HL-60/S4 treated with retinoic acid at 250 ng/mL for 4 days and 3 days (cell line): Measurements from ENCODE around the gene OPCML.

Experiments used
- in situ Hi-C: fragments of 300-500 bp; cut with MboI; formaldehyde crosslinking; loops from 2 replicates; pipeline ENCODE4 v1.7.0; 2022; ENCODE audit warnings: low sequenced_read_pairs

OPCML gene

GRCh38 chr11:132716037-132716436 is 816.3 kb downstream of the OPCML start:
- in situ Hi-C loops = no loop called here

- in situ Hi-C loops = no loop called here
Measured at GRCh38 chr11:132714859-132715440, 817.4 kb downstream of the OPCML start.

GRCh38 chr11:132712466-132712865 is 819.8 kb downstream of the OPCML start:
- in situ Hi-C loops = no loop called here

GRCh38 chr11:132704781-132705375 is 827.4 kb downstream of the OPCML start:
- in situ Hi-C loops = no loop called here

- in situ Hi-C loops = no loop called here
Measured at GRCh38 chr11:132692891-132693290, 839.4 kb downstream of the OPCML start.

- in situ Hi-C loops = no loop called here
Measured at GRCh38 chr11:132691848-132692550, 840.3 kb downstream of the OPCML start.

- in situ Hi-C loops = no loop called here
Measured at GRCh38 chr11:132686886-132687285, 845.4 kb downstream of the OPCML start.

GRCh38 chr11:132685174-132685611 is 847.1 kb downstream of the OPCML start:
- in situ Hi-C loops = no loop called here

GRCh38 chr11:132683602-132684001 is 848.7 kb downstream of the OPCML start:
- in situ Hi-C loops = no loop called here

GRCh38 chr11:132681971-132682370 is 850.3 kb downstream of the OPCML start:
- in situ Hi-C loops = no loop called here

- in situ Hi-C loops = no loop called here
Measured at GRCh38 chr11:132680584-132680983, 851.7 kb downstream of the OPCML start.

GRCh38 chr11:132674151-132674550 is 858.1 kb downstream of the OPCML start:
- in situ Hi-C loops = no loop called here

GRCh38 chr11:132671851-132672370 is 860.4 kb downstream of the OPCML start:
- in situ Hi-C loops = no loop called here

- in situ Hi-C loops = no loop called here
Measured at GRCh38 chr11:132670921-132671675, 861.2 kb downstream of the OPCML start.

GRCh38 chr11:132669949-132670348 is 862.4 kb downstream of the OPCML start:
- in situ Hi-C loops = no loop called here

GRCh38 chr11:132665205-132665604 is 867.1 kb downstream of the OPCML start:
- in situ Hi-C loops = no loop called here

- in situ Hi-C loops = no loop called here
Measured at GRCh38 chr11:132658696-132659095, 873.6 kb downstream of the OPCML start.

GRCh38 chr11:132658004-132658403 is 874.3 kb downstream of the OPCML start:
- in situ Hi-C loops = no loop called here

- in situ Hi-C loops = no loop called here
Measured at GRCh38 chr11:132655187-132655855, 877.0 kb downstream of the OPCML start.

- in situ Hi-C loops = no loop called here
Measured at GRCh38 chr11:132653237-132653636, 879.1 kb downstream of the OPCML start.
